Measurements from ENCODE around the gene APLNR.

DNA sequence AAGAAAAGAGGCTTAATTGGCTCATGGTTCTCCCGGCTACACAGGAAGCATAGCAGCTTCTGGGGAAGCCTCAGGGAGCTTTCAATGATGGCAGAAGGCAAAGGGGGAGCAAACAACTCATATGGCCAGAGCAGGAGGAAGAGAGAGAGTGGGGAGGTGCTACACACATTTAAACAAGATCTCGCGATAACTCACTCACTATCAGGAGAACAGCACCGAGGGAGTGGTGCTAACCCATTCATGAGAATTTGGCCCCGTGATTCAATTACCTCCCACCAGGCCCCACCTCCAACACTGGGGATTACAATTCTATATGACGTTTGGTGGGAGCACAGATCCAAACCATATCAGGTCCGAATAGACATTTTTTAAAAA is 41.7 kb upstream of the APLNR start:
- no peak for TF ChIP-seq POLR2AphosphoS5 (IDR thresholded peaks at IDR 0.05; ENCODE audit: low read depth, low read length)
- no peak for TF ChIP-seq TAF1 (IDR thresholded peaks at IDR 0.05; ENCODE audit: low read depth, low read length)
- no peak for TF ChIP-seq POLR2A (IDR thresholded peaks at IDR 0.05; ENCODE audit: low read depth, low read length)
- no peak for TF ChIP-seq SPI1 (IDR thresholded peaks at IDR 0.05; ENCODE audit: low read depth, low read length)
- TF ChIP-seq PAX5 (IDR thresholded peaks at IDR 0.05; ENCODE audit: insufficient read depth, low read length, severe bottlenecking), result no peak

All from GM12891 (cell line).